GM12878 (cell line): ENCODE results near the gene NCF4.

Experiments
- ESRRA ChIP-seq: IDR thresholded peaks from 2 replicates; pipeline ENCODE4 v1.6.1; 2012; ENCODE audit warnings: mild to moderate bottlenecking, low read length, improper control_type of control experiment
- EZH2 ChIP-seq: IDR thresholded peaks from 2 replicates; pipeline ENCODE4 v1.6.1; 2012; ENCODE audit warnings: low read depth, mild to moderate bottlenecking, control low read depth, inconsistent platforms, low read length, borderline replicate concordance; ENCODE audit not compliant: control insufficient read depth
- JUND ChIP-seq: IDR thresholded peaks from 2 replicates; pipeline ENCODE4 v1.6.1; 2012; ENCODE audit warnings: low read depth, mild to moderate bottlenecking, low read length, improper control_type of control experiment, moderate library complexity
- POLR2AphosphoS5 ChIP-seq: IDR thresholded peaks from 2 replicates; pipeline ENCODE4 v1.6.1; 2011; ENCODE audit warnings: mild to moderate bottlenecking, low read length, inconsistent platforms
- SIN3A ChIP-seq: IDR thresholded peaks from 2 replicates; pipeline ENCODE4 v1.6.1; 2012; ENCODE audit warnings: low read depth, low read length, improper control_type of control experiment
- TF ChIP-seq, protein P1 (sequence below), 3 experiments: IDR thresholded peaks in 2 of 3; conservative IDR thresholded peaks in 1 of 3; 2 replicates each; pipeline ENCODE4 v1.5.1; 2011; ENCODE audit warnings: low read depth in 3 of 3, low read length in 3 of 3, mild to moderate bottlenecking in 3 of 3, control low read depth in 2 of 3, moderate library complexity in 2 of 3, inconsistent platforms in 1 of 3, mixed read lengths in 1 of 3; ENCODE audit not compliant: control insufficient read depth in 2 of 3, insufficient read depth in 1 of 3; ENCODE audit errors: extremely low read depth in 1 of 3

DNA sequence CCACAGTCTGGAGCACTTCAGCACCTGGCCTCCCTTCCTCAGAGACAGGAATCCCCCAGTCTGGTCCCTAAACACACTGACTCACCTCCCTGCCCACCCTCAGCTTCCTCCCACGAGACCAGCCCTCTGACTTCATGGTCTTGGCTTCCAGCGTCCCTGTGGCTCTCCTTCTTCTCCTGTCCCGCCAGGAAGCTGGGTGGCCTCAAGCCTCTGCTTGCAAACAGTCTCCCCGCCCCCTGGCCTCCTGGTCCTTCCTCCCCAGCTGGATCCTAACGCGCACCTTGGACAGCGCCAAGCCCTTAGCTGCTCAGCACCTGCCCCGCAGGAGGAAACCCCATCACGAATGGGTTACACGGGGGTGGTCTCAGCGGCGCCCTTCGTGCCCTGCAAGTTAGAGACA is 4.5 kb downstream of the NCF4 start:
- TF ChIP-seq POLR2AphosphoS5: no peak
- no peak for TF ChIP-seq SIN3A
- TF ChIP-seq, protein P1, sequence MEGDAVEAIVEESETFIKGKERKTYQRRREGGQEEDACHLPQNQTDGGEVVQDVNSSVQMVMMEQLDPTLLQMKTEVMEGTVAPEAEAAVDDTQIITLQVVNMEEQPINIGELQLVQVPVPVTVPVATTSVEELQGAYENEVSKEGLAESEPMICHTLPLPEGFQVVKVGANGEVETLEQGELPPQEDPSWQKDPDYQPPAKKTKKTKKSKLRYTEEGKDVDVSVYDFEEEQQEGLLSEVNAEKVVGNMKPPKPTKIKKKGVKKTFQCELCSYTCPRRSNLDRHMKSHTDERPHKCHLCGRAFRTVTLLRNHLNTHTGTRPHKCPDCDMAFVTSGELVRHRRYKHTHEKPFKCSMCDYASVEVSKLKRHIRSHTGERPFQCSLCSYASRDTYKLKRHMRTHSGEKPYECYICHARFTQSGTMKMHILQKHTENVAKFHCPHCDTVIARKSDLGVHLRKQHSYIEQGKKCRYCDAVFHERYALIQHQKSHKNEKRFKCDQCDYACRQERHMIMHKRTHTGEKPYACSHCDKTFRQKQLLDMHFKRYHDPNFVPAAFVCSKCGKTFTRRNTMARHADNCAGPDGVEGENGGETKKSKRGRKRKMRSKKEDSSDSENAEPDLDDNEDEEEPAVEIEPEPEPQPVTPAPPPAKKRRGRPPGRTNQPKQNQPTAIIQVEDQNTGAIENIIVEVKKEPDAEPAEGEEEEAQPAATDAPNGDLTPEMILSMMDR (IDR thresholded peaks at IDR 0.05 in 2 of 3, conservative IDR thresholded peaks at IDR 0.05 in 1 of 3; ENCODE audit: control insufficient read depth in 2 of 3, extremely low read depth in 1 of 3, insufficient read depth in 1 of 3, low read depth in 3 of 3, low read length in 3 of 3): no peak
- TF ChIP-seq ESRRA: no peak
- no peak for TF ChIP-seq EZH2
- TF ChIP-seq JUND: no peak
